ENCODE results near the gene EFCAB12. TPM values are rescaled to one million over a fixed set of nuclear protein-coding genes. Genes with fewer than 3 reads are reported as not detected.

The EFCAB12 gene
- total RNA-seq = 4.8 TPM in 1 of 2 replicates, not detected in the other

DNA sequence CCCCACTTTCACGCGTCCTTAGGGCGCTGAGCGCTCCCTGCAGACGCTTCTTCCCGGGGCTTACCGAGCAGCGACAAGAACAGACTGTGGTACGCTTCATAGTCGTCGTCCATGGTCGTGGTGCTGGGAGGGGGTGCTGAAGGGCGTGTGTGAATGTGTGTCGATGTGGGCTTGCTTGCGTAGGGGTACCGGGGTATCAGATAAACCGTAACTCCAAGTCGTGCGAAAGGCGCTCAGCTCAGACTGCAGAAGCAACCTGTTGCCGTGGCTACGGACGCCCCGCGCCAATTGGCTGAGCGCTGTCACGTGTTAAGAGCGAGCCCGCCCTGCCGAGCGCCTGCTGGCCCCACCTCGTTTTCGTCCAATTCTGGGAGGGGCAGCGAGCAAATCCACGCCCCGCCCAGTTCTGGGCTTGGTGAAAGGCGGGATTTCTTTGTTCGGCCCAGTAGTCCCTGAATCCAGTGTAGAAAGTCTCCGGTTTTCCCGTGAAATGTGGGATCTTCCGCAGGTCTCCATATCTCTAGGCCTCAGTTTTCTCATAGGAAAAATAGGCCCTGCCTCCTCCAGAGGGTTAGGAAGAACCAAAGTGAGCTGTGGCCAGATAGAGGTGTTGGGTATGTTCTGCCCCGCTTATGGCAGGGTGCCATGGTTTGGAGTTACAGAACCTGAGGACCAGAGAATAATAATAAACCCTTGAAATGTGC lies at the start of gene EFCAB12:
Gene EFCAB12, minus strand, starts transcription at position 261 of the 704 bp plus-strand sequence. Its CDS starts 148 bp downstream, at position 113.

GRCh38 chr3:129439817-129440617 lies 11.6 kb upstream of the EFCAB12 start, which contains the start of the genes IFT122 and MBD4:
IFT122 (plus strand) TSS chr3:129440224; CDS start chr3:129440331, 107 bp downstream.
MBD4 (minus strand) TSS chr3:129439948; CDS start chr3:129439833, 115 bp downstream.

Other genes with a start within 250 kb of the EFCAB12 start
- 251 and 330 TPM in 2 replicates for gene CNBP, start 244.7 kb downstream of the EFCAB12 start, total RNA-seq
- gene COPG1, start 179.0 kb downstream of the EFCAB12 start, total RNA-seq = 185 and 256 TPM in 2 replicates
- gene HMCES, start 149.8 kb downstream of the EFCAB12 start, total RNA-seq = 22.8 and 23.3 TPM in 2 replicates
- 16.9 and 45.4 TPM in 2 replicates for gene MBD4, start 11.3 kb upstream of the EFCAB12 start, total RNA-seq
- gene IFT122, start 11.6 kb upstream of the EFCAB12 start, total RNA-seq = 19.3 and 83.1 TPM in 2 replicates
- gene RHO, start 100.0 kb upstream of the EFCAB12 start, total RNA-seq = not detected in 2 replicates
- not detected in 2 replicates for gene H1-8, start 114.5 kb upstream of the EFCAB12 start, total RNA-seq
- gene PLXND1, start 178.0 kb upstream of the EFCAB12 start, total RNA-seq = 61.4 and 149 TPM in 2 replicates